ENCODE measurements around the gene SLC39A11. TPM values are rescaled to one million over a fixed set of nuclear protein-coding genes. Genes with fewer than 3 reads are reported as not detected.

SLC39A11 gene
- total and polyA plus RNA-seq, 2 of the 13 experiments (the other 11 are each of a cell fraction or from before 2014, with no cell fraction given) = 17.2 to 31.5 TPM

DNA sequence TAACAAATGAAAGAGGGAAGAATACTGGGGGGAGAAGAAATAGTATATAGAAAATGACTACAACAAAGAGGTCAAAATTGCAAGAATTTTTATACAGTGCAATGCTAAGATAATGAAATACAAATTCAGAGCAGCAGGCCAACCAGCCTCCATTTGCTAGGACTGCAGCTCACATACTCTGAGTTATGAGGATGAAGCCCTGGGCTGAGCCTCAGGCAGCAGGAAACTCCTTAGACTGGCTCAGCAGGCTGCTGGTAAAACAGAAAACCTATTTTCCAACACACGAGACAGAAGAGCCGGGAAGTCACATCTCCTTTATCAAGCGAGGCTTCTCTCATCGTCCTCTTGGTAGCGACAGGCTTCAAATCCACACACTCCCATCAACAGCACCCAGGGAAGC, 296.5 kb downstream of the SLC39A11 start:
- H3K36me3 ChIP-seq (replicated peaks in 1 of 2; ENCODE audit: control insufficient read depth in 1 of 2, insufficient read depth in 2 of 2, low read length in 2 of 2) = no peaks in the 10 kb centered on the region
- ChIA-PET POLR2A (no interaction called here), CTCF (ENCODE audit: low intra/inter-chr PET ratio, low total read pairs) (no interaction called here)
- no peaks in the 10 kb centered on the region for H3K79me2 ChIP-seq (ENCODE audit: insufficient read depth, low read length)
- intact Hi-C loops (cut with micrococcal nuclease; ENCODE audit: unreplicated experiment) = no loop called here
- 97% methylated on average over 5 of the region's 5 CpGs for WGBS (ENCODE audit: low lambda C conversion rate)
- H3K4me1 ChIP-seq (ENCODE audit: insufficient read depth, low read length) = no peaks in the 10 kb centered on the region
- no peaks in the 10 kb centered on the region for H4K20me1 ChIP-seq (ENCODE audit: insufficient read depth, low read length)
- FAIRE-seq = no peak
- no peak overlapping the region for H3K9ac ChIP-seq (ENCODE audit: insufficient read depth, low read depth, low read length)
- H3K27me3 ChIP-seq (ENCODE audit: control insufficient read depth in 1 of 2, insufficient read depth in 2 of 2, low read length in 2 of 2) = no peaks in the 10 kb centered on the region
- no TSS peak for BruUV-seq (replicated peaks)
- DNase-seq (ENCODE audit: low spot score) = no peak
- H3K4me3 ChIP-seq (replicated peaks in 1 of 3; ENCODE audit: insufficient read depth in 1 of 3, low read depth in 2 of 3, low read length in 3 of 3) = no peak overlapping the region
- no peak overlapping the region for H3K4me2 ChIP-seq (ENCODE audit: low read depth, low read length)
- in situ Hi-C loops (cut with HindIII; ENCODE audit: extremely low pct_ligation_motif_present, low pct_unique_long_range_greater_than_20kb) = no loop called here
- H3K9me3 ChIP-seq (ENCODE audit: low read length) = peaks cover 24% of the 10 kb centered on the region
- no peak overlapping the region for H3K27ac ChIP-seq (ENCODE audit: extremely low read length, insufficient read depth, low read length)
- no peak for ATAC-seq
- no peak for TF ChIP-seq ZBTB38 (CRISPR knock-in tag; IDR thresholded peaks at IDR 0.05)
- no peak for TF ChIP-seq GFI1 (CRISPR knock-in tag; IDR thresholded peaks at IDR 0.05; ENCODE audit: borderline replicate concordance)
- TF ChIP-seq, protein P1, sequence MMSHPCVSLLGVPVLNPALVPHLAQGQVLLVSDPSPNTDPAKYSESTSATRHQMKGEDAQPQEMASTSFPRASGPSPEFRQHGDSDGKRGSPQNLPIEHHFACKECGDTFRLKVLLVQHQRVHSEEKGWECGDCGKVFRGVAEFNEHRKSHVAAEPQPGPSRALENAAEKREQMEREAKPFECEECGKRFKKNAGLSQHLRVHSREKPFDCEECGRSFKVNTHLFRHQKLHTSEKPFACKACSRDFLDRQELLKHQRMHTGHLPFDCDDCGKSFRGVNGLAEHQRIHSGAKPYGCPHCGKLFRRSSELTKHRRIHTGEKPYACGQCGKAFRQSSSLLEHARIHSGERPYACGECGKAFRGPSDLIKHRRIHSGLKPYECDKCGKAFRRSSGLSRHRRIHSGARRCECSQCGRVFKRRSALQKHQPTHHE (CRISPR knock-in tag; IDR thresholded peaks at IDR 0.05; ENCODE audit: borderline replicate concordance) = no peak
- TF ChIP-seq, protein P2, sequence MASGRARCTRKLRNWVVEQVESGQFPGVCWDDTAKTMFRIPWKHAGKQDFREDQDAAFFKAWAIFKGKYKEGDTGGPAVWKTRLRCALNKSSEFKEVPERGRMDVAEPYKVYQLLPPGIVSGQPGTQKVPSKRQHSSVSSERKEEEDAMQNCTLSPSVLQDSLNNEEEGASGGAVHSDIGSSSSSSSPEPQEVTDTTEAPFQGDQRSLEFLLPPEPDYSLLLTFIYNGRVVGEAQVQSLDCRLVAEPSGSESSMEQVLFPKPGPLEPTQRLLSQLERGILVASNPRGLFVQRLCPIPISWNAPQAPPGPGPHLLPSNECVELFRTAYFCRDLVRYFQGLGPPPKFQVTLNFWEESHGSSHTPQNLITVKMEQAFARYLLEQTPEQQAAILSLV (CRISPR knock-in tag; IDR thresholded peaks at IDR 0.05; ENCODE audit: borderline replicate concordance) = no peak
- no peak for TF ChIP-seq MTA1 (CRISPR knock-in tag; IDR thresholded peaks at IDR 0.05; ENCODE audit: borderline replicate concordance)
- no peak for TF ChIP-seq ZNF749 (CRISPR knock-in tag; IDR thresholded peaks at IDR 0.05; ENCODE audit: borderline replicate concordance)
- no peak for TF ChIP-seq ZBTB21 (CRISPR knock-in tag; IDR thresholded peaks at IDR 0.05)
- no peak for TF ChIP-seq MEF2D (CRISPR knock-in tag; IDR thresholded peaks at IDR 0.05)
- TF ChIP-seq LCORL (IDR thresholded peaks at IDR 0.05) = no peak
- no peak for TF ChIP-seq LCORL (CRISPR knock-in tag; IDR thresholded peaks at IDR 0.05)
- no peak for TF ChIP-seq ZNF251 (CRISPR knock-in tag; IDR thresholded peaks at IDR 0.05)
- TF ChIP-seq MZF1 (CRISPR knock-in tag; IDR thresholded peaks at IDR 0.05; ENCODE audit: borderline replicate concordance) = no peak
- H2AFZ ChIP-seq (ENCODE audit: low read length) = no peak overlapping the region

All from HepG2 (cell line).